GM18498 (cell line): ENCODE data around the gene POU5F1.

ENCODE experiments used
- ATAC-seq: cut with Tn5 transposase; IDR thresholded peaks from one replicate; pipeline ENCODE4 v1.9.1; 2021; ENCODE audit warnings: mild to moderate bottlenecking, moderate library complexity; ENCODE audit not compliant: unreplicated experiment

POU5F1 gene

GRCh38 chr6:31116661-31117385 is 53.7 kb downstream of the POU5F1 start:
- no peak for ATAC-seq

GRCh38 chr6:31115941-31116560 is 54.4 kb downstream of the POU5F1 start:
- ATAC-seq, result no peak

- no peak for ATAC-seq
These were observed 55.3 kb downstream of the POU5F1 start for GRCh38 chr6:31114970-31115849.

GRCh38 chr6:31114541-31114878 is 56.0 kb downstream of the POU5F1 start, which contains the start of gene PSORS1C1:
Gene PSORS1C1, plus strand, starts transcription at chr6:31114800. Its CDS starts 14,833 bp downstream, at chr6:31129633.
- ATAC-seq, result no peak
